ENCODE results near the gene CLDND1. TPM values are rescaled to one million over a fixed set of nuclear protein-coding genes. Genes with fewer than 3 reads are reported as not detected.

Gene CLDND1
- total and polyA plus RNA-seq, 3 donors from 2014 or later = 150 to 207 (median 162) TPM

GRCh38 chr3:98545940-98546339 lies 23.2 kb upstream of the CLDND1 start:
- Histone ChIP-seq H3K4me1 (no peaks in the 10 kb centered on the region), H3K27me3 (no peaks in the 10 kb centered on the region), H3K36me3 (ENCODE audit: low read depth, missing control alignments) (no peaks in the 10 kb centered on the region), H3K9me3 (no peaks in the 10 kb centered on the region), H3K4me3 (no peak overlapping the region), H3K27ac (no peak overlapping the region)
- TF ChIP-seq, protein P1, sequence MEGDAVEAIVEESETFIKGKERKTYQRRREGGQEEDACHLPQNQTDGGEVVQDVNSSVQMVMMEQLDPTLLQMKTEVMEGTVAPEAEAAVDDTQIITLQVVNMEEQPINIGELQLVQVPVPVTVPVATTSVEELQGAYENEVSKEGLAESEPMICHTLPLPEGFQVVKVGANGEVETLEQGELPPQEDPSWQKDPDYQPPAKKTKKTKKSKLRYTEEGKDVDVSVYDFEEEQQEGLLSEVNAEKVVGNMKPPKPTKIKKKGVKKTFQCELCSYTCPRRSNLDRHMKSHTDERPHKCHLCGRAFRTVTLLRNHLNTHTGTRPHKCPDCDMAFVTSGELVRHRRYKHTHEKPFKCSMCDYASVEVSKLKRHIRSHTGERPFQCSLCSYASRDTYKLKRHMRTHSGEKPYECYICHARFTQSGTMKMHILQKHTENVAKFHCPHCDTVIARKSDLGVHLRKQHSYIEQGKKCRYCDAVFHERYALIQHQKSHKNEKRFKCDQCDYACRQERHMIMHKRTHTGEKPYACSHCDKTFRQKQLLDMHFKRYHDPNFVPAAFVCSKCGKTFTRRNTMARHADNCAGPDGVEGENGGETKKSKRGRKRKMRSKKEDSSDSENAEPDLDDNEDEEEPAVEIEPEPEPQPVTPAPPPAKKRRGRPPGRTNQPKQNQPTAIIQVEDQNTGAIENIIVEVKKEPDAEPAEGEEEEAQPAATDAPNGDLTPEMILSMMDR (IDR thresholded peaks at IDR 0.05) = no peak
- no peak for TF ChIP-seq POLR2A (IDR thresholded peaks at IDR 0.05)
- WGBS, 2 donors = 78 to 88% methylated on average over 5 of the region's 5 CpGs
- no peak for DNase-seq
- intact Hi-C loops (cut with DNase I; ENCODE audit: low total_unique reads) = no loop called here

GRCh38 chr3:98542623-98543022 lies 19.9 kb upstream of the CLDND1 start:
- Histone ChIP-seq H3K27ac (no peak overlapping the region), H3K4me1 (no peaks in the 10 kb centered on the region), H3K9me3 (no peaks in the 10 kb centered on the region), H3K27me3 (no peaks in the 10 kb centered on the region), H3K36me3 (ENCODE audit: low read depth, missing control alignments) (no peaks in the 10 kb centered on the region), H3K4me3 (no peak overlapping the region)
- DNase-seq = no peak
- intact Hi-C loops (cut with DNase I; ENCODE audit: low total_unique reads) = no loop called here
- no peak for TF ChIP-seq POLR2A (IDR thresholded peaks at IDR 0.05)
- TF ChIP-seq, protein P1 (IDR thresholded peaks at IDR 0.05) = no peak
- 75 to 100% methylated on average over 1 of the region's 1 CpG for WGBS, 2 donors

GRCh38 chr3:98541695-98542094 lies 19.0 kb upstream of the CLDND1 start:
- intact Hi-C loops (cut with DNase I; ENCODE audit: low total_unique reads) = no loop called here
- no peak for DNase-seq
- 90 to 100% methylated on average over 1 of the region's 1 CpG for WGBS, 2 donors
- no peak overlapping the region for H3K27ac ChIP-seq
- no peaks in the 10 kb centered on the region for H3K27me3 ChIP-seq
- H3K4me1 ChIP-seq = no peaks in the 10 kb centered on the region
- no peak overlapping the region for H3K4me3 ChIP-seq
- no peaks in the 10 kb centered on the region for H3K9me3 ChIP-seq
- TF ChIP-seq POLR2A (IDR thresholded peaks at IDR 0.05) = no peak
- TF ChIP-seq, protein P1 (IDR thresholded peaks at IDR 0.05) = no peak
- H3K36me3 ChIP-seq (ENCODE audit: low read depth, missing control alignments) = no peaks in the 10 kb centered on the region

DNA sequence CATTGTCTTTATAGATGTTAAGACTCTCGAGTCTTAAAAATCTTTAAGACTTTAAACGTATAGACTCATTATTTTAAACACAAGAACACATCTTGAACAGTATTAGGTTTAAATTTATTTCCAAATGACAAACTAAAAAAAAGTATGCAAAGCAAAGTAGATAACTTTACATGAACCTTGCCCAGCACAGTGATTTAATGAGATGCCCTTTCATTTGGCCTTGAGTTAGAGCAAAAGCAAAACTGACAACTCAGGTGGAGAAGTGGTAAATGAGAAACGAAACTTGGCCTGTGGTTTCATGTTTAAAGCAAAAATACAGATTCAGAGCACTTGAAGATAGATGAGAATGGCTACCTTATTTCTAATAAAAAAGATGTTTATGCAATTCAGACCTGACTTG lies 17.6 kb upstream of the CLDND1 start:
- Histone ChIP-seq H3K27ac (no peak overlapping the region), H3K9me3 (no peaks in the 10 kb centered on the region), H3K4me1 (no peaks in the 10 kb centered on the region), H3K27me3 (no peaks in the 10 kb centered on the region), H3K4me3 (no peak overlapping the region), H3K36me3 (ENCODE audit: low read depth, missing control alignments) (no peaks in the 10 kb centered on the region)
- DNase-seq = no peak
- intact Hi-C loops (cut with DNase I; ENCODE audit: low total_unique reads) = no loop called here
- TF ChIP-seq POLR2A (IDR thresholded peaks at IDR 0.05) = no peak
- TF ChIP-seq, protein P1 (IDR thresholded peaks at IDR 0.05) = no peak
- WGBS, 2 donors = 59 to 66% methylated on average over 3 of the region's 3 CpGs

DNA sequence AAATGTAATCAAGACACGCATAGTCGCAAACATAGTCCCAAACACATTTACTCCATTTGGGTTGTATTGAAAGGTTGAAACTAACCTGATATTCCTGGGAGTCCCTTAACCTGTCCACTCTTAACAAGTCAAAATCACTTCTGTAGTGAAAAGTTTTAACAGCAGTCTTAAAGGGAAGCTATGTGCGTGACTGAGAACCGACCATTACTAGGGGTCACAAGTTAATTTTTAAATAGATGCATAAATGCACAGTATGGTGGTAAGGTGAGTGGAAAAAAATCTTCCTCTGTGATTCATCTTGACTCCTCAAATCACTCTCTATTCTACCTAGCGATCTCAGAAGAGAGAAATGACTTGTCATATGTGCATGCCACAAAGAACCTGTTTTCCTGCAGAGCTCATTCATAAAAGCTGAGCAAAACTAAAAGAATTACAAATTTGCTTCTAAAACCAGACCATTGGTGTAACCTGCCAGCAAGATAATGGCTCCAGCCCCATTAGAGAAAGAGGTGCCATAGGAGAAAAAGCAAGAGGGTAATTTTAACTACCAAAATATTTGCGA lies 13.8 kb upstream of the CLDND1 start:
- intact Hi-C loops (cut with DNase I; ENCODE audit: low total_unique reads) = no loop called here
- 78 to 79% methylated on average over 6 of the region's 6 CpGs for WGBS, 2 donors

More for the DNA sequence above, 13.8 kb upstream of the CLDND1 start:
- no peaks in the 10 kb centered on the region for H3K27me3 ChIP-seq
- no peaks in the 10 kb centered on the region for H3K9me3 ChIP-seq
- no peaks in the 10 kb centered on the region for H3K36me3 ChIP-seq (ENCODE audit: low read depth, missing control alignments)
- no peaks in the 10 kb centered on the region for H3K4me1 ChIP-seq
- no peak overlapping the region for H3K4me3 ChIP-seq
- DNase-seq = no peak
- no peak overlapping the region for H3K27ac ChIP-seq
- TF ChIP-seq POLR2A (IDR thresholded peaks at IDR 0.05) = no peak
- TF ChIP-seq, protein P1 (IDR thresholded peaks at IDR 0.05) = no peak

All from testis (tissue), 3 donors.